IPS-NIHi7 (cell line): ENCODE data around the gene FBLN2.

Experiments used
- DNase-seq: peaks from one replicate; pipeline ENCODE4 v3.0.0; 2012; ENCODE audit warnings: mixed read lengths; ENCODE audit errors: extremely low spot score

FBLN2 gene

GRCh38 chr3:13532085-13532484 lies 16.8 kb upstream of the FBLN2 start:
- DNase-seq, result no peak

GRCh38 chr3:13532631-13533030 lies 16.3 kb upstream of the FBLN2 start:
- DNase-seq, result no peak

GRCh38 chr3:13533885-13534301 lies 15.0 kb upstream of the FBLN2 start:
- no peak for DNase-seq

GRCh38 chr3:13535526-13535875 lies 13.4 kb upstream of the FBLN2 start:
- DNase-seq, result no peak

- DNase-seq, result no peak
Observed at GRCh38 chr3:13535905-13536304, 13.0 kb upstream of the FBLN2 start.

GRCh38 chr3:13536432-13536831 lies 12.5 kb upstream of the FBLN2 start:
- DNase-seq, result no peak

GRCh38 chr3:13536832-13537231 lies 12.1 kb upstream of the FBLN2 start:
- no peak for DNase-seq

GRCh38 chr3:13537244-13537908 lies 11.5 kb upstream of the FBLN2 start:
- no peak for DNase-seq

GRCh38 chr3:13537909-13538296 lies 11.0 kb upstream of the FBLN2 start:
- no peak for DNase-seq

- no peak for DNase-seq
Observed at GRCh38 chr3:13538520-13539291, 10.2 kb upstream of the FBLN2 start.

GRCh38 chr3:13539292-13539638 lies 9.7 kb upstream of the FBLN2 start:
- no peak for DNase-seq

GRCh38 chr3:13539671-13540070 lies 9.3 kb upstream of the FBLN2 start:
- no peak for DNase-seq

GRCh38 chr3:13540297-13540995 lies 8.5 kb upstream of the FBLN2 start:
- no peak for DNase-seq

- no peak for DNase-seq
Observed at GRCh38 chr3:13541691-13542090, 7.2 kb upstream of the FBLN2 start.

GRCh38 chr3:13542142-13542541 lies 6.8 kb upstream of the FBLN2 start:
- DNase-seq, result no peak

- DNase-seq, result no peak
Observed at GRCh38 chr3:13543253-13543652, 5.7 kb upstream of the FBLN2 start.

GRCh38 chr3:13544293-13544831 lies 4.6 kb upstream of the FBLN2 start:
- no peak for DNase-seq

GRCh38 chr3:13544951-13545651 lies 3.8 kb upstream of the FBLN2 start:
- DNase-seq, result no peak

- no peak for DNase-seq
Observed at GRCh38 chr3:13545952-13546454, 2.9 kb upstream of the FBLN2 start.

GRCh38 chr3:13546667-13547171 lies 2.2 kb upstream of the FBLN2 start:
- DNase-seq, result peak; percentile 57

- DNase-seq, result peak; percentile 73
Observed at GRCh38 chr3:13547591-13548371, 1.1 kb upstream of the FBLN2 start.
